Activated naive CD8-positive, alpha-beta T cell treated with anti-CD3 and anti-CD28 coated beads for 36 hours (primary cell): ENCODE measurements around the gene ZCWPW1. TPM values are rescaled to one million over a fixed set of nuclear protein-coding genes. Genes with fewer than 3 reads are reported as not detected.
"Not testable (repeated sequence)": the region's sequence is repeated elsewhere in the genome, so short reads cannot be mapped to it uniquely, and the experiment has no call there.

ENCODE experiments used
- DNase-seq: peaks from one replicate; pipeline ENCODE4 v3.0.0; 2021
- H3K27ac Mint-ChIP-seq: one replicate; pipeline ENCODE4 v1.8.0; 2022; ENCODE audit warnings: mild to moderate bottlenecking, moderate library complexity, mixed read lengths
- H3K27me3 Mint-ChIP-seq: one replicate; pipeline ENCODE4 v1.8.0; 2022; ENCODE audit warnings: mild to moderate bottlenecking, mixed read lengths
- H3K36me3 Mint-ChIP-seq: one replicate; pipeline ENCODE4 v1.8.0; 2021; ENCODE audit warnings: mild to moderate bottlenecking, mixed read lengths
- H3K4me1 Mint-ChIP-seq: one replicate; pipeline ENCODE4 v1.8.0; 2021; ENCODE audit warnings: mixed read lengths
- H3K4me3 Mint-ChIP-seq: one replicate; pipeline ENCODE4 v1.8.0; 2022; ENCODE audit warnings: mild to moderate bottlenecking, moderate library complexity, mixed read lengths
- H3K9me3 Mint-ChIP-seq: one replicate; pipeline ENCODE4 v1.8.0; 2022; ENCODE audit warnings: mixed read lengths
- total RNA-seq, 2 experiments: library from RNA; stranded (reverse); gene quantifications; one replicate each; pipeline ENCODE4 v1.2.3, GENCODE V29; 2021

ZCWPW1 gene
- total RNA-seq, 2 experiments from 2014 or later, result 2.9 to 3.0 TPM

DNA sequence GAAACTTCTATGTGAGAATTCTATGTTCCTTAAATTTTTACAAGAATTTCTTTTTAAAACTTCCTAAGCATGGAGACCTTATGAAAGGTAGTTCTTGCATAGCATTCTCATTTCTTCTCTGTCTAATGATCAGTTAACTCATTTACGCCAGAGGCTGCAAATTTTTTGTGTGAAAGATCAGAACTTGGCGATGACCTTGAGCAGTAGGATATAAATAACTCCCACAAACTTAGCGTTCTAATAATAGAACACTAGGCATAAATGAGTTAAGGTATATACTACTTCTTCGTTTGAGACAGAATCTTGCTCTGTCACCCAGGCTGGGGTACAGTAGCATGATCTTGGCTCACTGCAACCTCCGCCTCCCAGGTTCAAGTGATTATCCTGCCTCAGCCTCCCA lies 41.6 kb downstream of the ZCWPW1 start:
- Mint-ChIP-seq H3K27me3 (peaks cover 10% of the 10 kb centered on the region), H3K36me3 (no peaks in the 10 kb centered on the region), H3K4me3 (no peak overlapping the region), H3K27ac (no peak overlapping the region), H3K4me1 (peaks cover 7% of the 10 kb centered on the region), H3K9me3 (no peaks in the 10 kb centered on the region)
- no peak for DNase-seq

DNA sequence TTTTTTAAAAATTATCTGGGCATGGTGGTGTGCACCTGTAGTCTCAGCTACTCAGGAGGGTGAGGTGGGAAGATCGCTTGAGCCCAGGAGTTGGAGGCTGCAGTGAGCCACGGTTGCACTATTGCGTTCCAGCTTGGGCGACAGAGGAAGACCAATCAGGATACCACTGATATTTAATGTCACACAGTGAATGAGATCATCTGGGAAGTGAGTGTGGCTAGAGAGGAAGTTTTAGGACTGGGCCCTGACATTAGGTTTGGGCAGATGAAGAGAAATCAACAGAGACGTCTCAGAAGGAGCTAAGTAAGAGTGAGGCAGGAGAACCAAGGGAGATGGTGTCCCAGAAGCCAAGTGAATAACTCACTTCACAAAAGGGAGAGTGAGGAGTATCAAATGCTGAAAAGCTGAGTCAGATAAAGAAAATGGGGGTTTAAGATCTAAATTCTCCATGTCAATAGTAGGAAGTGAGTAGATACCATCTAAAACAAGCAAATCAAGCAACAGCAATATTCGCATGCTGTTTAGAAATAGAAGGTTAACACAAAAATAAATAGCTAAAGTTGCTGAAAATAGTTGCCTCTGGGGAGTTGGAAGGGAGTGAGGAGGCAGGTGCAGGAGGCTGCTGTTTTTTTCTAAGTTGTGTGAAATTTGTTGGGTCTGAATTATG lies 43.7 kb downstream of the ZCWPW1 start:
- Mint-ChIP-seq H3K27me3 (peaks cover 5% of the 10 kb centered on the region), H3K4me3 (no peak overlapping the region), H3K9me3 (no peaks in the 10 kb centered on the region), H3K27ac (no peak overlapping the region), H3K36me3 (no peaks in the 10 kb centered on the region), H3K4me1 (peaks cover 7% of the 10 kb centered on the region)
- no peak for DNase-seq

DNA sequence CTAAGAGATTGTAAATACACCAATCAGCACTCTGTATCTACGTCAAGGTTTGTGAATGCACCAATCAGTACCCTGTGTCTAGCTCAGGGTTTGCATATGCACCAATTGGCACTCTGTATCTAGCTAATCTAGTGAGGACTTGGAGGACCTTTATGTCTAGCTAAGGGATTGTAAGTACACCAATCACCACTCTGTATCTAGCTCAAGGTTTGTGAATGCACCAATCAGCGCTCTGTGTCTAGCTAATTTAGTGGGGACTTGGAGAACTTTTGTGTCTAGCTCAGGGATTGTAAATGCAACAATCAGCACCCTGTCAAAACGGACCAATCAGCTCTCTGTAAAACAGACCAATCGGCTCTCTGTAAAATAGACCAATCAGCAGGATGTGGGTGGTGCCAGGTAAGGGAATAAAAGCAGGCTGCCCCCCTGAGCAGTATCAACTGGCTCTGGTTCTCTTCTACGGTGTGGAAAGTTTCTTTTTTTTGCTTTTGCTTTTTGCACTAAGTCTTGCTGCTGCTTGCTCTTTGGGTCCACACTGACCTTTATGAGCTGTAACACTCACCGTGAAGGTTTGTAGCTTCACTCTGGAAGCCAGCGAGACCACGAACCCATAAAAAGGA lies 46.2 kb downstream of the ZCWPW1 start:
- DNase-seq, H3K4me3 Mint-ChIP-seq, H3K9me3 Mint-ChIP-seq, H3K4me1 Mint-ChIP-seq, H3K36me3 Mint-ChIP-seq, H3K27me3 Mint-ChIP-seq: not testable (repeated sequence)
- H3K27ac Mint-ChIP-seq, result peak overlapping the region; percentile 10

DNA sequence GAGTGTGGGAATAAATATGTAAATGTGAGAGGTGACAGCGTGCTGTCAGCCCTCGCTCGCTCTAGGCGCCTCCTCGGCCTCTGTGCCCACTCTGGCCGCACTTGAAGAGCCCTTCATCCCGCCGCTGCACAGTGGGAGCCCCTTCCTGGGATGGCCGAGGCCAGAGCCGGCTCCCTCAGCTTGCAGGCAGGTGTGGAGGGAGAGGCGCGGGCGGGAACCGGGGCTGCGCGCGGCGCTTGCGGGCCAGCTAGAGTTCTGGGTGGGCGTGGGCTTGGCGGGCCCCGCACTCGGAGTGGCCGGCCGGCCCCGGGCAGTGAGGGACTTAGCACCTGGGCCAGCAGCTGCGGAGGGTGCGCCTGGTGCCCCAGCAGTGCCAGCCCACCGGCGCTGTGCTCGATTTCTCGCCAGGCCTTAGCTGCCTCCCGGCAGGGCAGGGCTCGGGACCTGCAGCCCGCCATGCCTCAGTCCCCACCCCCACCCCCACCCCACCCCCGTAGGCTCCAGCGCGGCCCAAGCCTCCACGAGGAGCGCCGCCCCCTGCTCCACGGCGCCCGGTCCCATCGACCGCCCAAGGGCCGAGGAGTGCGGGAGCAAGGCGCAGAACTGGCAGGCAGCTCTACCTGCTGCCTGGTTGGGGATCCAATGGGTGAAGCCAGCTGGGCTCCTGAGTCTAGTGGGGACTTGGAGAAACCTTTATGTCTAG lies 46.8 kb downstream of the ZCWPW1 start:
- not testable (repeated sequence) for H3K9me3 Mint-ChIP-seq, H3K4me3 Mint-ChIP-seq, H3K4me1 Mint-ChIP-seq, DNase-seq, H3K36me3 Mint-ChIP-seq, H3K27me3 Mint-ChIP-seq, H3K27ac Mint-ChIP-seq

DNA sequence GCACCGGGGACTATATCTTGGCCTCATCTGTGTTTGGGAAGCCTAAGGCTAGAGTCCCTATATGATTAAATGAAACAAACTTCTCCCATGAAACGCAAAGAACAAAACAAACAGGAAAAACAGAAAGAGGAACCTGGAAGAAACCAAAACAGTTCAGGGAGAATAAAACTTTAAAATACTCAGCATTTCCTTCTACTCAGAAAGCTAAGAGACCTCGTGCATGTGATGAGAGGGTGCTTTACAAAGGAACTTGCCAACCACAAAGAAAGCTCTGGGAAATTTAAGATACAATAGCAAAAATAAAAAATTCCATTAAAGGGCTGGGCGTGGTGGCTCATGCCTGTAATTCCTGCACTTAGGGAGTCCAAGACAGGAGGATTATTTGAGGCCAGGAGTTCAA lies 48.3 kb downstream of the ZCWPW1 start:
- no peak for DNase-seq

DNA sequence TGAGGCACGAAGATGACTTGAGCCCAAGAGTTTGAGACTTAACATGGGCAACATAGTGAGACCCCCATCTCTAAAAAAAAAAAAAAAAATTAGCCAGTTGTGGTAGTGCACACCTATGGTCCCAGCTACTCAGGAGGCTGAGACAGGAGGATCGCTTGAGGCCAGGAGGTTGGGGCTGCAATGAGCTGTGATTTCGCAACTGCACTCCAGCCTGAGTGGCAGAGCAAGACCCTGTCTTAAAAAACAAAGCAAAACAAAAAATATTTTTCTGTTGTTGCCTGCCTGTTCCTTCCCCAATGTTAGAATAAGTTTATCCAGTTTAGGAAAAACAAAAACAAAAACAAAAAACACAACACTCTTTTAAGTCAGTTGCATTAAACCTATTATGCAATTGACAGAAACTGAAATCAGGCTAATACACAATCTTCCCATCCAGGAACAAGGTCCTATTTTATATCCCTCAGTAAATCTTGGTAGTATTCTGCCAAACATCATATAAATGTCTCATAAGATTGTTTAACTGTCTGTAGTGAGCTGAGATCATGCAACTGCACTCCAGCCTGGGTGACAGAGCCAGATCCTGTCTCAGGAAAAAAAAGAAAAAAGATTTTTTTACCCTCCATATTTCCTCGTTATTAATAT lies 50.3 kb downstream of the ZCWPW1 start:
- H3K27ac Mint-ChIP-seq, result no peak overlapping the region
- H3K4me1 Mint-ChIP-seq, result peaks cover 18% of the 10 kb centered on the region
- DNase-seq, result no peak
- no peak overlapping the region for H3K4me3 Mint-ChIP-seq
- H3K27me3 Mint-ChIP-seq, result no peaks in the 10 kb centered on the region
- no peaks in the 10 kb centered on the region for H3K9me3 Mint-ChIP-seq
- H3K36me3 Mint-ChIP-seq, result no peaks in the 10 kb centered on the region

More for the DNA sequence above, 48.3 kb downstream of the ZCWPW1 start:
- H3K36me3 Mint-ChIP-seq, result no peaks in the 10 kb centered on the region
- H3K4me1 Mint-ChIP-seq, result peaks cover 7% of the 10 kb centered on the region
- H3K9me3 Mint-ChIP-seq, result no peaks in the 10 kb centered on the region
- H3K4me3 Mint-ChIP-seq, result no peak overlapping the region
- no peaks in the 10 kb centered on the region for H3K27me3 Mint-ChIP-seq
- no peak overlapping the region for H3K27ac Mint-ChIP-seq

DNA sequence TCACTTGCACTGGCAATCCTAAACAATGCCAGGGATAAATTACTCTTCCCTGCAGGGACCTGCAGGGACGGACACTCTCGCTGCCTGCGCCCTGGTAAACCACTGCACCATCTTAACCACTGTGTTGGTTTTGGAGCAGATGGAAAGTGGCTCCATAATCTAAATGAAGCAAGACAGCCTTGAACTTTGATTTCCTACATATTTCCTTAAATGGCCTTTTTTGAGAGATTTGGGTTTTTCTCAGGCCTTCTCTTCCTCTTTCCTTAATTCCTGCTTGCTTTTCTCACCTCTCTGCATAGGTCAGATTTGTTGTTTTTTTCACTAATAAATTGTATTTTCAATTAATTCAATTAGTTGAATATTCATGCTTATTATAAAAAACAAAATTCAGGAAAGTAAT lies 52.4 kb downstream of the ZCWPW1 start:
- Mint-ChIP-seq H3K36me3 (no peaks in the 10 kb centered on the region), H3K27me3 (no peaks in the 10 kb centered on the region), H3K27ac (no peak overlapping the region), H3K4me1 (peaks cover 24% of the 10 kb centered on the region), H3K9me3 (no peaks in the 10 kb centered on the region), H3K4me3 (no peak overlapping the region)
- DNase-seq, result no peak

DNA sequence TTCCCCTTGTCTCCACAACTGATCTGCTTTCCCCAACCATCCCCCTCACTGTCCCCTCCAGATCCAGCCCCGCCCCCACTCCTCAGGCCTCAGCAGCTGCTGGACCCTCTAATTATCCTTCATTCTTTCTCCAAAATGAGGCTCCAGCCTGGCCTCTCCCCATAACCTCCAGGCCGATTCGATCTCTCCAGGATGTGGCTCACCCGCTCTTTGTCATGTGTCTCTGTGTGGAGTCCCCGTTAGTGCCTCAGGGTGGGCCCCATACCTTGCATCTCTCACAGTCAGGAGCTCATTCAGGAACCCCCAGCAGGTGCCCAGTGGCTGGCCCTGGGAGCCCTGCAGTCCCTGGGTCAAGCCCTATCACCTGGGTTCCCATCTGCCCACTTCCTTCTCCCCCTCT lies 53.9 kb downstream of the ZCWPW1 start:
- Mint-ChIP-seq H3K36me3 (no peaks in the 10 kb centered on the region), H3K9me3 (no peaks in the 10 kb centered on the region), H3K4me1 (peaks cover 25% of the 10 kb centered on the region), H3K4me3 (no peak overlapping the region), H3K27ac (peak overlapping the region; percentile 36), H3K27me3 (no peaks in the 10 kb centered on the region)
- no peak for DNase-seq

DNA sequence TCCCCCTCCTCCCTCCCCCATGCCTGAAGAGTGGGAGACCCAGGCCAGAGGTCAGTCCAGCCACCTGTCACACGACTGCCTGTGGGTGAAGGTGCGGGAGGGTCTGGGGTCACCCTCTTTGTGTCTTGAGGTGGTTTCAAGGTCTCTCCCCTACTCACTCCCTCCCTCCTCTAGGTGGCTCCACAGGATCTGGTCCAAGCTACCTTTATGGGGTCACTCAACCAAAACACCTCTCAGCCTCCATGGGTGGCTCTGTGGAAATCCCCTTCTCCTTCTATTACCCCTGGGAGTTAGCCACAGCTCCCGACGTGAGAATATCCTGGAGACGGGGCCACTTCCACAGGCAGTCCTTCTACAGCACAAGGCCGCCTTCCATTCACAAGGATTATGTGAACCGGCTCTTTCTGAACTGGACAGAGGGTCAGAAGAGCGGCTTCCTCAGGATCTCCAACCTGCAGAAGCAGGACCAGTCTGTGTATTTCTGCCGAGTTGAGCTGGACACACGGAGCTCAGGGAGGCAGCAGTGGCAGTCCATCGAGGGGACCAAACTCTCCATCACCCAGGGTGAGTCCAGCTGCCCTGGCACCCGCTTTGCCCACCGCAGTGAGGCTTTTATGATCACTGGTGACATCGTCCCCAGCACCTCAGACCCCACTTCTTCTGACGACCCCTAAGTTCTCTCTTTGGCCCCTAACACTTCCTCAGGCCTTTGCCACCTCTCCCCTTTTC lies 54.5 kb downstream of the ZCWPW1 start:
- not testable (repeated sequence) for H3K27ac Mint-ChIP-seq

DNA sequence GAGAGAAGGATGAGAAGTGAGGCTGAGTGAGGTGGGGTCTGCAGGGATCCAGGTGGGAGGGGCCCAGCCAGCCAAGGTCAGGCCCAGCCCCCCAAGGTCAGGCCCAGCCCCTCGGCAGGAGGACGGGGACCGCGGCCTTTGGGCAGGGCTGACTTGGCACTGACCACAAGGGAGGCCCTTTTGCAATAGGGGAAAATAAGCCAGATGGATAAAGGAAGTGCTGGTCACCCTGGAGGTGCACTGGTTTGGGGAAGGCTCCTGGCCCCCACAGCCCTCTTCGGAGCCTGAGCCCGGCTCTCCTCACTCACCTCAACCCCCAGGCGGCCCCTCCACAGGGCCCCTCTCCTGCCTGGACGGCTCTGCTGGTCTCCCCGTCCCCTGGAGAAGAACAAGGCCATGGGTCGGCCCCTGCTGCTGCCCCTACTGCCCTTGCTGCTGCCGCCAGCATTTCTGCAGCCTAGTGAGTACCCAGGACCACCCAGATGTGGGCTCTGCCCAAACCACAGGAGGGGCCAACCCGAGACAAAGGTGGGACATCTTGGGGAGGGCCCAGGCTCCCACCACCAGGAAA lies 55.2 kb downstream of the ZCWPW1 start, which contains the start of gene PILRA:
Gene PILRA (plus strand): TSS at position 227 of the 571 bp plus-strand sequence. CDS start 170 bp downstream, at position 397.
- Mint-ChIP-seq H3K9me3 (no peaks in the 10 kb centered on the region), H3K4me1 (peaks cover 31% of the 10 kb centered on the region), H3K36me3 (peaks cover 4% of the 10 kb centered on the region), H3K27ac (peak within 1 kb of the TSS; percentile 87), H3K27me3 (no peaks in the 10 kb centered on the region), H3K4me3 (no peak within 1 kb of the TSS)
- DNase-seq, result no peak

More for the DNA sequence above, 54.5 kb downstream of the ZCWPW1 start:
- H3K4me3 Mint-ChIP-seq, H3K27me3 Mint-ChIP-seq, DNase-seq, H3K36me3 Mint-ChIP-seq, H3K9me3 Mint-ChIP-seq: not testable (repeated sequence)
- H3K4me1 Mint-ChIP-seq, result peaks cover 26% of the 10 kb centered on the region

DNA sequence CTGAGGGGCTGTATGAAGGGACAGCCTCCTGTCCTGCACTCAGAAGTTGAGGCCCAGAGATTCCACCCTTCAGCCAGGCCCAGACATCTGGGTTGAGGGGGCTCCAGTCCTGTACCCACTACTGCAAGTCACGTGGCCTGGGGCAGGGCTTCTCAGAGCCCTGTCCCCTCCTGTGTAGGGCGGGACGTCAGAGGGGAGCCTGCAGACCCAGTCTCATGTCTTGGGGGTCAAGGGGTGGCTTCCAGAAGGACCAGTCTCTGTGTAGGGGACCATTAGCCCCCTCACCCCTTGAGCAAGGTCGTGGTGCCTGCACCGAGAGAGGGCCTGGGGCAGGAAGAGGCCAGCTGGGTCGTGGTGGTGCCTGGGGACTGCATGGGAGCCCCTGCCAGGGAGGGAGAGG lies 55.8 kb downstream of the ZCWPW1 start:
- no peak overlapping the region for H3K4me3 Mint-ChIP-seq
- peaks cover 5% of the 10 kb centered on the region for H3K36me3 Mint-ChIP-seq
- H3K27ac Mint-ChIP-seq, result peak overlapping the region; percentile 87
- peaks cover 31% of the 10 kb centered on the region for H3K4me1 Mint-ChIP-seq
- H3K9me3 Mint-ChIP-seq, result no peaks in the 10 kb centered on the region
- DNase-seq, result no peak
- H3K27me3 Mint-ChIP-seq, result no peaks in the 10 kb centered on the region

DNA sequence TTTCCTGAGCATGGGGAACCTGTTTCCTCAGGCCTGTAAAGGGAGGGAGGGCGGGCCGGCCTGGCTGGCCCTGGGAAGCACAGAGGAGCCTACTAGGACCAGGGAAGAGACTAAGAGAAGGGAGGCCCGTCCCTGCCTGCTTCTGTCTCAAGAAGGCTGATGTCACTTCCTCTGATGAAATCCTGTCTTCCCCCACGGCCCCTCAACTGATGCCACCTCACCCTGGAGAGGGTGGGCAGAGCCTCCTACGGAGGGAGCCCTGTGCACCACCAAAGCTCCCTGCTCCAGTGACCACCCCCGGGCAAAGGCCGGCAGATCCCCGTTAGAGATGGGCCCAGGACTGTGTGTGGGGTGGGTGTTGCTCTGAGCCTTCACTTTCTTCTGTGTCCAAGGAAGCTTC lies 56.2 kb downstream of the ZCWPW1 start:
- Mint-ChIP-seq H3K27me3 (no peaks in the 10 kb centered on the region), H3K9me3 (no peaks in the 10 kb centered on the region), H3K27ac (peak overlapping the region; percentile 87), H3K4me3 (no peak overlapping the region), H3K4me1 (peaks cover 32% of the 10 kb centered on the region), H3K36me3 (peaks cover 7% of the 10 kb centered on the region)
- no peak for DNase-seq

DNA sequence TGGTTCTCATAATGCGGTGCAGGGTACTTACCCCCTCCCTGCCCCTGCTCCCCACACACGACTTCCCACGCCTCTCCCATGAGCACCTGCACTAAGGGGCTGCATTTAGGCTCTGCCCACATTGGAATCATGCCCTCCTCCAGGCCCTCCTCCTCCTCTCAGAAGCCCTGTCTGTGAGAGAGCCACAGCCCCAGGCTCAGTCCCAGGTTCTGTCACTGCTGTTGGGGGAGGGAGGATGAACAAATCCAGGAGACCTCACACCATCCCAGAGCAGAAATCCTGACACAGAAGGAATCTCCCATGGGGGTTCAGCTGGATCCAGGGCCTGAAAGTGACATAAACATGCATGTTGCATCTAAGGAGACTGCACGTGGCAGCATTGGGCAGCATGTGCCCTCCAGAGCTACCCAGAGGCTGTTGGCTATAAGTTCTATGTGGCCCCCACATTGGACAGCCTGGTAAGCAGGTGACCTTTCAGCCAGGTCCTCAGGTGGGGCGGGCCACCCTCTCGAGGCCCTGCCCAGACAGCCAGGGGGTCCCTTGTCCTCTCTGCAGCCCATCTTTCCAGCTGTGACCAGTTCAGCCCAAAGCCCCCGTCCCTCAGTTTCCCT lies 56.8 kb downstream of the ZCWPW1 start:
- Mint-ChIP-seq H3K27me3 (no peaks in the 10 kb centered on the region), H3K4me1 (peaks cover 37% of the 10 kb centered on the region), H3K36me3 (peaks cover 11% of the 10 kb centered on the region), H3K4me3 (no peak overlapping the region), H3K9me3 (no peaks in the 10 kb centered on the region), H3K27ac (peak overlapping the region; percentile 87)
- no peak for DNase-seq

DNA sequence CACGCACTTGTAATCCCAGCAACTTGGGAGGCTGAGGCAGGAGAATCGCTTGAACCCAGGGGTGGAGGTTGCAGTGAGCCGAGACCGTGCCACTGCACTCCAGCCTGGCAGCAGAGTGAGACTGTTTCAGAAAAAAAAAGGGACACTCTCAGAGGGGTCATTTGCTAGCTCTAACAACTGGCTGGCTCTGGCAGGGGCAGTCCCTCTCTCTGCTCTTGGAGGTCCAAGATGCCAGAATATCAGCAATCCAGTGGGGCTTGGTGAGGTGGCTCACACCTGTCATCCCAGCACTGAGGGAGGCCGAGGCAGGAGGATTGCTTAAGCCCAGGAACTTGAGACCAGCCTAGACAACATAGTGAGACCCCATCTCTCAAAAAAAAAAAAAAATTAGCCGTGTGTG lies 57.8 kb downstream of the ZCWPW1 start:
- no peak overlapping the region for H3K4me3 Mint-ChIP-seq
- no peaks in the 10 kb centered on the region for H3K9me3 Mint-ChIP-seq
- no peak for DNase-seq
- peaks cover 17% of the 10 kb centered on the region for H3K36me3 Mint-ChIP-seq
- H3K27ac Mint-ChIP-seq, result no peak overlapping the region
- H3K4me1 Mint-ChIP-seq, result peaks cover 46% of the 10 kb centered on the region
- no peaks in the 10 kb centered on the region for H3K27me3 Mint-ChIP-seq
